Panc1 (cell line): Measurements from ENCODE around the gene MXD4. TPM values are rescaled to one million over a fixed set of nuclear protein-coding genes. Genes with fewer than 3 reads are reported as not detected.
A peak's percentile ranks its signal among the peaks of the same experiment; 100 is the strongest.

Source experiments
- ATAC-seq: fragments of 200-7000 bp; cut with Tn5 transposase; 2 replicates; pipeline ENCODE4 v1.9.1; 2020; ENCODE audit warnings: mild to moderate bottlenecking, moderate library complexity
- BruUV-seq: library from RNA; stranded (reverse); fragments of 400-500 nt; replicated peaks from 2 replicates; lab custom pipeline; 2021; lab: Mats Ljungman, UMichigan
- CTCF ChIA-PET: fragments of 300-600 bp; sonication (Branson Sonifier 250); formaldehyde crosslinking; loops from one replicate; lab custom pipeline; 2022; ENCODE audit warnings: antibody characterized with exemption; lab: Charles Lee
- POLR2A ChIA-PET: fragments of 300-600 bp; sonication (Branson Sonifier 250); formaldehyde crosslinking; loops from one replicate; lab custom pipeline; 2022; ENCODE audit warnings: antibody characterized with exemption; lab: Charles Lee
- DNase-seq: peaks from one replicate; pipeline ENCODE4 v3.0.0-alpha.2; 2010; ENCODE audit warnings: low read depth, low spot score
- H3K27ac ChIP-seq: 2 replicates; pipeline ENCODE4 v1.5.1; 2011; ENCODE audit warnings: mild to moderate bottlenecking, low read length, inconsistent platforms
- H3K27me3 ChIP-seq: fragments of 200-500 bp; sonication (Bioruptor generic); 2 replicates; pipeline ENCODE4 v1.6.0; 2014; ENCODE audit warnings: low read length, inconsistent platforms; ENCODE audit not compliant: control insufficient read depth, insufficient read depth
- H3K36me3 ChIP-seq: fragments of 200-500 bp; sonication (Bioruptor generic); 2 replicates; pipeline ENCODE4 v1.5.1; 2014; ENCODE audit warnings: inconsistent platforms, mild to moderate bottlenecking, low read length, moderate library complexity; ENCODE audit not compliant: control insufficient read depth, insufficient read depth
- H3K4me1 ChIP-seq: 2 replicates; pipeline ENCODE4 v1.5.1; 2011; ENCODE audit warnings: inconsistent platforms, mild to moderate bottlenecking, low read length, moderate library complexity; ENCODE audit not compliant: control insufficient read depth, insufficient read depth
- H3K4me3 ChIP-seq, 2 experiments: 2 replicates each; pipeline ENCODE4 v1.5.1; 2011 to 2012; ENCODE audit warnings: low read depth in 2 of 2, low read length in 2 of 2, mild to moderate bottlenecking in 2 of 2, inconsistent platforms in 1 of 2, moderate library complexity in 1 of 2
- H3K9me3 ChIP-seq: fragments of 200-500 bp; sonication (Bioruptor generic); 2 replicates; pipeline ENCODE4 v1.5.1; 2014; ENCODE audit warnings: low read depth, mild to moderate bottlenecking, inconsistent platforms, low read length, moderate library complexity; ENCODE audit not compliant: control insufficient read depth, insufficient read depth
- POLR2AphosphoS5 ChIP-seq: IDR thresholded peaks from 2 replicates; pipeline ENCODE4 v1.6.1; 2012; ENCODE audit warnings: mild to moderate bottlenecking, low read depth, low read length, moderate library complexity
- SIN3A ChIP-seq: IDR thresholded peaks from 2 replicates; pipeline ENCODE4 v1.6.1; 2012; ENCODE audit warnings: low read depth, mild to moderate bottlenecking, low read length, moderate library complexity, borderline replicate concordance; ENCODE audit not compliant: insufficient read depth
- TCF7L2 ChIP-seq: IDR thresholded peaks from 2 replicates; pipeline ENCODE4 v1.6.1; 2011; ENCODE audit warnings: mild to moderate bottlenecking, low read depth, low read length, inconsistent platforms
- in situ Hi-C: cut with HindIII; loops from 2 replicates; pipeline ENCODE4 v1.10.0; 2016; ENCODE audit warnings: low sequenced_read_pairs, low pct_unique_long_range_greater_than_20kb
- intact Hi-C: fragments of 100-400 bp; cut with micrococcal nuclease; formaldehyde crosslinking; loops from one replicate; pipeline ENCODE4 v1.10.0; 2022; ENCODE audit not compliant: unreplicated experiment
- total RNA-seq: library from RNA; stranded (reverse); gene quantifications from one replicate; pipeline ENCODE4 v1.2.1, GENCODE V29; 2021; ENCODE audit not compliant: unreplicated experiment
- TF ChIP-seq, protein P1 (sequence below): fragments of 450-650 bp; IDR thresholded peaks from 2 replicates; pipeline ENCODE4 v1.5.1; 2017; ENCODE audit warnings: mild to moderate bottlenecking
- TF ChIP-seq, protein P2 (sequence below), 2 experiments: IDR thresholded peaks; 2 replicates each; pipeline ENCODE4 v1.6.1; 2011 to 2012; ENCODE audit warnings: low read depth in 2 of 2, control low read depth in 1 of 2, low read length in 1 of 2, mild to moderate bottlenecking in 1 of 2, moderate library complexity in 1 of 2; ENCODE audit not compliant: insufficient read depth in 1 of 2

Gene MXD4
- total RNA-seq, 1 experiment from 2014 or later: 32.7 TPM

DNA sequence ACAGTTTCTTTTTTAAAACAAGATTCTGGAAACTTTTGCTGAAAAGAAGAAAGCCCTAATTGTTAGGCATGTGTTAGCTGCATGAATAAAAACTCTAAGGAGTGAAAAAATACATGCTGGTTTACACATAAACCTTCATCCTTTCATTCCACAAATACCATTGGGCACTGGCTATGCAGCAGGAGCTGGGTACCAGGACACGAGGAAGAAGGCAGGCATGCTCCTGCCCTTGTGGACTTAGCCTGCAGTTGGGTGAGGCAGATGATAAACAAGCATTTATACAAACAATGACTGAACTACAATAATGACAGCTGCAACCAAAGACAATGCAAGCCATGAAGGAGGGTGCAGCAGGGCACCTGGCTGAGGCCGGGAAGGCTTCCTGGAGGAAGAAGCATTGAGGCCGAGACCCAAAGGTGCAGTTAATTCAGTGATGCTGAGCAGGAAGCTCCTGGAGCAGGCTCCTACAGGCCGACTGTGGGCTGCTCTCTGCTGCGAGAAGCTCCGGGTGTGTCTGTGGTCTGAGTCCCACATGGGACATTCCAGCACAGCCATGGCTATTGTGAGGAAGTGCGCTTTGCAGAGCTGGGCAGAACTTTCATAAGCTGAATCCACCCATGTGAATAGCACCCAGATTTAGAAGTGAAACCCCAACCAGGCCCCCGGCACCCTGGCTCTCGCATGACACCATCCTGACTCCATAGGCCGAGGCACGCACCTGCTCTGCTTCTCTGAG, 44.0 kb upstream of the MXD4 start:
- DNase-seq (no peak), ATAC-seq (0 out of 2 replicates have a peak, but pooled peaks have one; percentile 54)
- ChIA-PET POLR2A (no interaction called here), CTCF (no interaction called here)
- Histone ChIP-seq H3K27me3 (no peaks in the 10 kb centered on the region), H3K4me1 (no peaks in the 10 kb centered on the region), H3K36me3 (no peaks in the 10 kb centered on the region), H3K9me3 (no peaks in the 10 kb centered on the region), H3K4me3 (no peak overlapping the region), H3K27ac (no peak overlapping the region)
- in situ Hi-C loops (no loop called here), intact Hi-C loops (no loop called here)
- TF ChIP-seq POLR2AphosphoS5 (no peak), SIN3A (no peak), TCF7L2 (no peak)
- TF ChIP-seq, protein P1, sequence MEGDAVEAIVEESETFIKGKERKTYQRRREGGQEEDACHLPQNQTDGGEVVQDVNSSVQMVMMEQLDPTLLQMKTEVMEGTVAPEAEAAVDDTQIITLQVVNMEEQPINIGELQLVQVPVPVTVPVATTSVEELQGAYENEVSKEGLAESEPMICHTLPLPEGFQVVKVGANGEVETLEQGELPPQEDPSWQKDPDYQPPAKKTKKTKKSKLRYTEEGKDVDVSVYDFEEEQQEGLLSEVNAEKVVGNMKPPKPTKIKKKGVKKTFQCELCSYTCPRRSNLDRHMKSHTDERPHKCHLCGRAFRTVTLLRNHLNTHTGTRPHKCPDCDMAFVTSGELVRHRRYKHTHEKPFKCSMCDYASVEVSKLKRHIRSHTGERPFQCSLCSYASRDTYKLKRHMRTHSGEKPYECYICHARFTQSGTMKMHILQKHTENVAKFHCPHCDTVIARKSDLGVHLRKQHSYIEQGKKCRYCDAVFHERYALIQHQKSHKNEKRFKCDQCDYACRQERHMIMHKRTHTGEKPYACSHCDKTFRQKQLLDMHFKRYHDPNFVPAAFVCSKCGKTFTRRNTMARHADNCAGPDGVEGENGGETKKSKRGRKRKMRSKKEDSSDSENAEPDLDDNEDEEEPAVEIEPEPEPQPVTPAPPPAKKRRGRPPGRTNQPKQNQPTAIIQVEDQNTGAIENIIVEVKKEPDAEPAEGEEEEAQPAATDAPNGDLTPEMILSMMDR: no peak
- TF ChIP-seq, protein P2, sequence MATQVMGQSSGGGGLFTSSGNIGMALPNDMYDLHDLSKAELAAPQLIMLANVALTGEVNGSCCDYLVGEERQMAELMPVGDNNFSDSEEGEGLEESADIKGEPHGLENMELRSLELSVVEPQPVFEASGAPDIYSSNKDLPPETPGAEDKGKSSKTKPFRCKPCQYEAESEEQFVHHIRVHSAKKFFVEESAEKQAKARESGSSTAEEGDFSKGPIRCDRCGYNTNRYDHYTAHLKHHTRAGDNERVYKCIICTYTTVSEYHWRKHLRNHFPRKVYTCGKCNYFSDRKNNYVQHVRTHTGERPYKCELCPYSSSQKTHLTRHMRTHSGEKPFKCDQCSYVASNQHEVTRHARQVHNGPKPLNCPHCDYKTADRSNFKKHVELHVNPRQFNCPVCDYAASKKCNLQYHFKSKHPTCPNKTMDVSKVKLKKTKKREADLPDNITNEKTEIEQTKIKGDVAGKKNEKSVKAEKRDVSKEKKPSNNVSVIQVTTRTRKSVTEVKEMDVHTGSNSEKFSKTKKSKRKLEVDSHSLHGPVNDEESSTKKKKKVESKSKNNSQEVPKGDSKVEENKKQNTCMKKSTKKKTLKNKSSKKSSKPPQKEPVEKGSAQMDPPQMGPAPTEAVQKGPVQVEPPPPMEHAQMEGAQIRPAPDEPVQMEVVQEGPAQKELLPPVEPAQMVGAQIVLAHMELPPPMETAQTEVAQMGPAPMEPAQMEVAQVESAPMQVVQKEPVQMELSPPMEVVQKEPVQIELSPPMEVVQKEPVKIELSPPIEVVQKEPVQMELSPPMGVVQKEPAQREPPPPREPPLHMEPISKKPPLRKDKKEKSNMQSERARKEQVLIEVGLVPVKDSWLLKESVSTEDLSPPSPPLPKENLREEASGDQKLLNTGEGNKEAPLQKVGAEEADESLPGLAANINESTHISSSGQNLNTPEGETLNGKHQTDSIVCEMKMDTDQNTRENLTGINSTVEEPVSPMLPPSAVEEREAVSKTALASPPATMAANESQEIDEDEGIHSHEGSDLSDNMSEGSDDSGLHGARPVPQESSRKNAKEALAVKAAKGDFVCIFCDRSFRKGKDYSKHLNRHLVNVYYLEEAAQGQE (IDR thresholded peaks at IDR 0.05; ENCODE audit: insufficient read depth in 1 of 2, low read depth in 2 of 2, low read length in 1 of 2): no peak
- no TSS peak for BruUV-seq

DNA sequence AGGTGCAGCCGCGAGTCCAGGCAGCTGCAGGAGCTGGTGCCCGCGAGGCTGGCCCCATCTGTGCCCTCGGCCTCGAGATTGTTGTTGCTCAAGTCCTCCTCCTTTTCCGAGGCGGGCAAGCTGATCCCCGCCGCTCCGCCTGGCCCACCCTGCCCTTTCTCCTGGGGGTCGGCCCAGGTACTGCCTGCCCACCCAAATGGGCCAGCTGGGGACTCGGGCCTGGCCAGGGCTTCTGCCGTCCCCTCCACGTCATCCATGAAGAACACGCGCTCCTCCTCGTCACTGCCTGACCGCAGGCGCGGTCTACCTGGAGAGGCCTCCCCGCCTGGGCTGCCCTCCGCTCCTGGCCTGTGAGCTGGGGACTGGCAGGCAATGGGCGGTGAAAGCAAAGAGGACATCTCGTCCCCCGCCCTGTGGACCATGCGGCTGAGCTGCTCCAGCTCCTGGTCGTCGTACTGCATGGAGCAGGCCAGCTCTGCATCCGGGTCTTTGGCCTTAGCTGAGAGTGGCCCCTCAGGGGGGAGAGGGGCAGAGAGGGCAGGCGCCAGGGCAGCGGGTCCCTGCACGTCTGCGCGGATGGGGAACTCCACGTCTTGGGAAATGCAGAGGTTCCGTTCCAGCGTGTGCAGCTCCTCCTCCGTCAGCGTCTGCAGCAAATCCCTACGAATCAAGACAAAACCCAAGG, 43.1 kb upstream of the MXD4 start:
- Histone ChIP-seq H3K4me1 (no peaks in the 10 kb centered on the region), H3K9me3 (no peaks in the 10 kb centered on the region), H3K27ac (no peak overlapping the region), H3K4me3 (no peak overlapping the region), H3K27me3 (no peaks in the 10 kb centered on the region), H3K36me3 (no peaks in the 10 kb centered on the region)
- DNase-seq (no peak), ATAC-seq (no peak)
- TF ChIP-seq TCF7L2 (no peak), POLR2AphosphoS5 (no peak), SIN3A (no peak)
- TF ChIP-seq, protein P2 (IDR thresholded peaks at IDR 0.05; ENCODE audit: insufficient read depth in 1 of 2, low read depth in 2 of 2, low read length in 1 of 2): no peak
- TF ChIP-seq, protein P1: no peak
- in situ Hi-C loops (no loop called here), intact Hi-C loops (no loop called here)
- ChIA-PET POLR2A (no interaction called here), CTCF (no interaction called here)
- no TSS peak for BruUV-seq
